GM21786 (cell line): ENCODE results near the gene SIGLEC8.
"Not testable (repeated sequence)": the region's sequence is repeated elsewhere in the genome, so short reads cannot be mapped to it uniquely, and the experiment has no call there.

Experiments used
- ATAC-seq: cut with Tn5 transposase; IDR thresholded peaks from one replicate; pipeline ENCODE4 v1.9.1; 2021; ENCODE audit not compliant: unreplicated experiment

Gene SIGLEC8

DNA sequence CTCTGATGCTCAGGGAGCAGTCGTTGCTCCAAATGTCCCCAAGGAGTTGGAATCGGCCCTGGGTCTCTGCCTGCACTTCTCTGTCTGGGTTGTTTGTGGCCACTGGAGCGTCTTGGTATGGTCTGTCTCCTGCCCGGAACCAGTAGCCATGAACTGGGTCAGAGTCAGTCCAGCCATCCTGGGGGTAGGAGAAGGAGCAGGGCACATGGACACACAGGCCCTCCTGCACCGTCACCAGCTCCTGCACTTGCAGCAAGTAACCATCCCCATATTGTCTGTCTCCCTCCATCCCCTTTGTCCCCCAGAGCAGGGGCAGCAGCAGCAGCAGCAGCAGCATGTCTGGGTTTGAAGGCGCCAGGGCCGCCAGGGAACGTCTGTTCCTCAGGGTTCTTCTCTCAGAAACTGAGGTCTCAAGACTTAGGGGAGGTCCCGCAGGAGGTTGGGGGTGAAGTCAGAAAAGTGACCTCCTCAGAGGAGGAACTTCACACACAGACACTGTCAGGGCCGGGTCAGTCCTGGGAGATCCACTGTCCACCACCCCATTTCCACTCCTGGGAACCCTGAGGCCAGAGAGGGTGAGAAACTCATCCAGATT lies at the start of gene SIGLEC8:
Gene SIGLEC8, minus strand, starts transcription at position 404 of the 595 bp plus-strand sequence. Its CDS starts 67 bp downstream, at position 337.
- no peak for ATAC-seq

DNA sequence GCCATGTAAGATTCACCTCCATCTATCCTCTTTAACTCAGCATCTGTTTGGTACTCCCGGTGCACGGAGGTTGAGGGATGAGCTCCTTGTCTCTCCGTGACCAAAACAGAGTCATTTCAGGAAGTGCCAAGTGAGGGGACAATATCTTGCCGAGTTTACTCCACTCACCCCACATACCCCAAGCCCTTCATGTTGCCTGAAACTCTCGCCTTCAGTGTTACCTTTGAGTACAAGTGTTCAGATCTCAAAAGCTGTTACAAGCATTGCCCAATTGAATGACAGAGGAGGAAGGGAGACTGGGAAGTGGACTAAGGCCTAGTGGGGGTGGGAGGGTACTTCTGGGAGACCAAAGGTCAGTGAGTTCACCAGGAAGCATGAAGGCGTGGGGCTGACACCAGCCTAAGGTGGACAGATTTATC lies 49.4 kb upstream of the SIGLEC8 start:
- ATAC-seq: no peak

DNA sequence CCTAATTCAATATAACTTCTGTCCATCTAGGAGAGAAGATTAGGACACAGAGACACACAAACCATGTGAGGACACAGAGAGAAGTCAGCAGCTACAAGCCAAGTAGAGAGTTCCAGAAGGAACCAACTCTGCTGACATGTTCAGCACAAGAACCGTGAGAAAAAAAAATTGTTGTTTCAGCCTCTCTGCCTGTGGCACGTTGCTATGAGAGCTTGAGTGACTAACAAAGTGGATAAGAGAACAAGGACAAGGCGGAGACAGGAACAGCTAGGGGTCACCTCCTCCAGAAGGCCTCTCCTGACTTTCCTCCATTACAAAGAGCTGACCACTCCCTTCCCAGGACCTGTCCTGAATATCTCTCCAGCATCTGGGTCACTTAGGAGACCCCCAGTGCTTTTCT lies 48.9 kb upstream of the SIGLEC8 start:
- no peak for ATAC-seq

DNA sequence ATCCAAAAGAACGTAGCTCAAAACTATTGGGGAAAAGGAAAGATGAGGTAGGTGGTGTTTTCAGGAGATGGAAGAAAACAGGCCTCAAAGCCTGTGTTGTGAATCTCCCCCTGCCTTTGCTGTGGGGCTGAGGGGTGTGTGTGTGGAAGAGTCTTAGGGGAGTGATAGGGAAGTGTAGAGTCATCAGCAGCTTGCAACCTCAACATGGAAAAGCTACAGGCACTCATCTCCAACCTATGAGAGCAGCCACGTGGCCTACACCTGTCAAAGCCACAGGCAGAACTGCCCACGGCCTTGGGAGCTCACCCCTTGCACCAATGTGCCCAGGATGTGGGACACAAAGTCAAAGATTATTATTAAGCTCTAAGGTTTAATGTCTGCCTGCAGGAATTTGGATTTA lies 47.6 kb upstream of the SIGLEC8 start:
- no peak for ATAC-seq

DNA sequence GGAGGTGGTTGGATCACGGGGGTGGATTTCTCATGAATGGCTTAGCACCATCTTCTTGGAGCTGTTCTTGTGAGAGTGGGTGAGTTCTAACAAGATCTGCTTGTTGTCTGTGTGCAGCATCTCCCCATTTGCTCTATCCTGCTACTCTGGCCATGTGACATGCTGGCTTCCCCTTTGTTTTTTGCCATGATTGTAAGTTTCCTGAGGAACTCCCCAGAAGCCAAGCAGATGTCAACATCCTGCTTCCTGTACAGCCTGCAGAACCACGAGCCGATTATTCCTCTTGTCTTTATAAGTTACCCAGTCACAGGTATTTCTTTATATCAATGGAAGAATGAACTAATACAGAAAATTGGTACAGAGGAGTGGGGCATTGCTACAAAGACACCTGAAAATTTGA lies 45.6 kb upstream of the SIGLEC8 start:
- no peak for ATAC-seq

DNA sequence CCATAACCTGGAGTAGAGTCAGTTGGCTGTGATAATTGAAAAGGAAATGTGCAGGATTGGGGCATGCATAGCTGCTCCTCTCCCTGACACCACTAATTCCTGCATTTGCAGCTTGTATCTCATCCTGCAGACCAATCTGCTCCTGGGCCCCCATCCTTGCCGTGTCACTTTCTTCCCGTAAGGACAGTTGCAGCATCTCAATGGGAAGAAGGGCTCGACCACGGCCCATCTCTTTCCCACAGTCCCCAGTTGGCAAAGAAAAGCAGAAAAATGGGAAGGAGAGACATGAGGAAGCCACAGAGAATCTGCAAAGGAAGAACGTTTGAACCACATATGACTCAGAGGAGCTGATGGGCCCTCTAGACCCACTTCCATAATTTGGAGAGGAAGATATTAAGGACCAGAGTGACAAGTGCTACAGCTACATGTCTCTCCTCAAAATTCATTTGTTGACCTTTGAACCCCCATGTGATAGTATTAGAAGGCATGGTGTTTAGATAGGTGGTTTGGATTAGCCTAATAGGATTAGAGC lies 45.1 kb upstream of the SIGLEC8 start:
- no peak for ATAC-seq

DNA sequence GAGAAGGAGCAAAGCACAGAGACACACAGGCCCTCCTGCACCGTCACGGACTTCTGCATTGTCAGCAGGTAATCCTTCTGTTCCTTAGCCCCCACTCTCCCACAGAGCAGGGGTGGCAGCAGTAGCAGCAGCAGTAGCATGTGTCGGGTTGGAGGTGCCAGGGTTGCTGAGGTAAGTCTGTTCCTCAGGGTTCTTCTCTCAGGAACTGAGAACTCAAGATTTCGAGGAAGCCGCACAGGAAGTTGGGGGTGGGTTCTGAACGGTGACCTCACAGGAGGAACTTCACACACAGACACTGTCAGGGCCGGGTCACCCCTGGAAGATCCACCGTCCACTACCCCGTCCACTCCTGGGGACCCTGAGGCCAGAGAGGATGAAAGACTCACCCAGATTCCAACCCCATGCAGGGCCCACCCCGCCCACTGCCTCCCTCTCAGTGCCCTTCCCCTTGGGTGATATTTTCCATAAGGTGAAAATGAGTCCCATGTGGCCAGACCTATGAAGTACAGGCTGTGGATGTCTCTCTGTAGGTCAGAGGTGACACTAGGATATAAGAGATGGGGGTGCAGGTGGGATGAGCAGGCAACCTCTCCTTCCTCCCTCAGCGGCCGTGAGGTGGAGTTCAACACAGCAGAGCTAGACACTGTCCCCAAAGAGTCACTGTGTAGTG lies 43.5 kb upstream of the SIGLEC8 start, which contains the start of gene SIGLEC12:
Gene SIGLEC12, minus strand, starts transcription at position 207 of the 670 bp plus-strand sequence. Its CDS starts 67 bp downstream, at position 140.
- no peak for ATAC-seq

DNA sequence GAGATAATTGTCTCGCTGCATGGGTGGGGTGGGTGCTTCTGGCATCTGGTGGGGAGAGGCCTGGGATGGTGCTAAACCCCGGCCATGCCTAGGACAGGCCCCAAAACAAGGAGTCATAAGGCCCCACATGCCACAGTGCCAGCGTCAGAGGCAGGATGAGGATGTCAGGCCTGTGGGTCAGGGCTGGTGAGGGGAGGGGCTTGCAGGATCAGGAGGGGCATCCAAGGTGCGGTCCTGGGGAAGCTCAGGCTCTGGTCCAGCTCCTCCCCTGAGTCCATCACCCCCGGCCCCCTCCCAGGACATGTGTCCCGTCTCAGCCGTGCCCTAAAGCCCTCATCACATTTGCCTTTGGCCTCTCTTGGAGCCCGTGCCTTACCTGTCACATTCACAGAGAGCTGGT lies 42.7 kb upstream of the SIGLEC8 start:
- ATAC-seq: not testable (repeated sequence)

DNA sequence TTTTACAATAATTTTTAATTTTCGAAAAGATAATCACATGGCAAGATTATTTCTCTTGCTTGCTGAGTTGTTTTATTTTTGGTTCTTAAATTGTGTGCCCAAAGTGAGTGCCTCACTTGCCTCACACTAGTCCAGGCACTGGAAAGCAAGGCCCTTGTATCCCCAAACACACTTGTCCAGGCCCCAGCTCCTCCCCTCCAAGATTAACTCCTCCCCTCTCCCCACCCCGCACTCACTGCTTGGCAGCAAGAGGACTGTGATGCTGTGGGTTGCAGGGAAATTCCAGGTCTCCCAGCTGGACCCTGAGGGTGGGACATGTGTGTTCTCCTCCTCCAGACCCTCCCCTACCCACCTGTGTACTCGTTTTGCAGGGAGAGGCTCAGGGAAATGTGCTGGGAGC lies 39.4 kb upstream of the SIGLEC8 start:
- ATAC-seq: no peak

DNA sequence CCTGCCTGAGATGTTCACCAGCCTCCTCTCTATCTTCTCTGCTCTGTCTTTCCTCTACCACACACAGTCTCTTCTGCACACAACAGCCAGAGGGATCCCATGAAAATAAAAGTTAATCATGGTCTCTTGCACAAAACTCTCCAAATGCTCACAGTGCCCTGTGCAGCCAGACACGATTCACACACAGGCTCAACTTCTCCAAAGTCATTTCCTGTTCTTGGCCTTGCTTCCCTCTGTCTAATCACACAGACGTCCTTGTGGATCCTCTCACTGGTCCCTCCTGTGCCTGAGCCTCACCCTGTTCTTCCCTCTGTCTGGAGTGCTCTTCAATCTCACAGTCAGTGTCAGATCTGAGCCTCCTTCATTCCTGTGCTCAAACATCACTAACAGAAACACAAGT lies 35.5 kb upstream of the SIGLEC8 start:
- ATAC-seq: no peak

DNA sequence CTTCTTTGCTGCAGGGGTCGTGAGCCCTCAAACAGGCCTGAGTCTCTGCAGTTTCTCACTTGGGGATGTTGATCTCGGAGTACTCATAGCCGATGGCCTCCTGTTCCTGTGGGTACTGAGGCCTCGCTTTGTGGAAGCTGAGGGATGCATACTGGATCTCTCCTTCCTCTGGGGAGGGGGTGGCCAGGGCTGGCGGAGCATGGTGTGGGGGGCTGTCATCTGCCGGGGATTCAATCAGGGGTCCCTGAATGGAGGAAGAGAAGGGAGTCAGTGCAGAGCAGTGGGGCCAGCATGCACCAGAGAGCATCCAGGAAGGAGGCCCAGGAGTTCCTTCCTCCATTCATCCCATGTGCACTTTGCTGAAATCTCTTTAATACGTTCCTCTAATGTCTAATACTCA lies 33.3 kb upstream of the SIGLEC8 start:
- ATAC-seq: no peak

DNA sequence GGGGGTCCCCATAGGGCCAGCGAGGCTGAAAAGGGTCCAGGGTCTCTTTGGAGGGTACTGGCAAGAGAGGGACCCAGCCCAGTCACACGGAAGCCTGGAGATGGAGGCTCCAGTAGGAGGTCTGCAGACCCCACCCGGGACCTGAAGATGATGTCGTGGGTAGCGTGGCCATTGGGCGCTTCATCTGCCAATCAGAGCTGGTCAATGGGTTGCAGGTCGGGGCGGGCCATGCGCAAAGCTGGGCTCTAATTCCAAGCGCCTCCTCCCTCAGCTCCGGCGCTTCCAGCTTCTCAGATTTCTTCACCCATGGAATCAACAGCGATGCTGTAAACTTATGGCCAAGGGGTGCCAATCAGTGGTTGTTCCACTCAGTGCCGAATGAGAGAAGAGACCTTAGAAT lies 32.4 kb upstream of the SIGLEC8 start:
- no peak for ATAC-seq

DNA sequence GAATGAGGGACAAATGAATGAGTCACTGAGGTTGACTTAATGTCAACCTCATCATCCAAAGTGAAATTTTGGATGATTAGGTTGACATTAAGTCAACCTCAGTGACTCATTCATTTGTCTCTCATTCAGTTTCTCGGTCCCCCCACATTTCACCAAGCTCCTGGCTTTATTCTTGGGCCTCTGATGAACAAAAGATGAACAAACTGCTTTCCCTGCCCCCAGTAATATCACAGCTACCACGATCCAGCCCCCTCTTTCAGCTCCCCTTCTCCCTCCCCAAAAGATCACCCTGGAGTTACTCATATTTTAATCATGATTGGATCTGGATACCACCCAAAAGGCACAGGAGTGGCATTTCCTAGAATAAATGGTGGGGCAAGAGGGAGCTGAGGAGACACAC lies 30.9 kb upstream of the SIGLEC8 start:
- ATAC-seq: no peak

DNA sequence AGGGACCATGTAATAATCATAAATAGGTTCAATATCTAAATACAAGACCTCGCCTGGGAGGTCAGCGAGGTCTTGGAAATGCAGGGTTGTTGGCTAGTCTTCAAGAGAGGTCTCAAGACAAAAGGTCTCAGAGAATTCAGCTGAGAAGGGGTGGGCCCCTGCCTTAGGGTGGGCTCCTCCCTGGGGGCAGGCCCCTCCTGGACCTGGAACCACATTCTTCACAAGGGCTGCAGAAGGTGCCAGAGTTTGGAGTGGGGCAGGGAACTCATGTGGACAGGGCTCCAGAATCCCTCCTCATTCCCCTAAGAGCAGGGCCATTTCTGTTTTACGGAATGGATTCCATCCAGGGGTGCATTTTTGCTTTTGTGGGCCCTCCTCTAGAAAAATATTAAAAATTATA lies 30.2 kb upstream of the SIGLEC8 start:
- ATAC-seq: no peak

DNA sequence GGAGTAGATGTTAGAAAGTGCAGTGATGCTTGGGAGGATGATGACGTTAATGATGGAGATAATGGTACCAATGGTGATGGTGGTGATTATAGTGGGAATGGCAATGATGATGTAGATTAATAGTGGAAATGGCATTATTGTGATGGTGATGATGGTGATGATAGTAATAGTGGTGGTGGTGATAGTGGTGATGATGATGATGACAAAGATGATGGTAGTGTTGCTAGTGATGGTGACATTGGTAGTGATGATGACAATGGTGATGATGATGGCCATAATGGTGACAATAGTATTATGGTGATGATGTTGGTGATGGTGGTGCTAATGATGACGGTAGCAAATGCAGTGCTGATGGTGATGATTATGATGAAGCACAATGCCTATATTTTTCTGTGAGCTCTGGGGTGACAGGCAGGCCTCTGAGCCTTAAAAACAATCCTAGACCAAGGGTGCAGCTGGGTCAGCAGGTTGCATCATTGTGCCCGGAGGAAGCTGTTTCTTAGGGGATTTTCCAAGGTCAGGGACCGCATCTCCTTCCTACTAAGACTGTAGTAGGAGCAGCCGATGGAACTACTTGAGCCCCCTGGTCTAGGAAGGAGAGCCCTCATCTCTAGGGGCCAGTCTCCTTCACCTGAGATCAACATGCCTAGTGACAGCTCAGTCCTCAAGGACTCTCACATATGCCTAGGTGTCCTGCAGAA lies 27.9 kb upstream of the SIGLEC8 start:
- no peak for ATAC-seq

DNA sequence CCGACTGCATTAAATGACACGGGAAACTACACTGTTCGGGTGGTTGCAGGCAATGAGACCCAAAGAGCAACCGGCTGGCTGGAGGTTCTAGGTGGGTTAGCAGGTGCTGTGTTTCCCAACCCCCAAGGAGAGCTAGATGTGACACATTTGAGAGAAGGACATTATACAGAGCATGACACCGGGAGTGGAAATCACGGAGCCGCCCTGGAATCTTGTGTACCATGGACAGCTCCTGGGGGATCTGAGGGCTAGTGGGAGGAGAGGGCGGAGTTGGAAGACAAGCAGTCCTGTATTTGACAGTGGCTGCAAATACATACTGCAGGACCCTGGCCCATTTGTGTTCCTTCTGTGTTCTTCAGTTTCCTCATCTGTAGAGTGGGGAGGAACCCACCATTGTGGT lies 22.3 kb upstream of the SIGLEC8 start:
- ATAC-seq: no peak

DNA sequence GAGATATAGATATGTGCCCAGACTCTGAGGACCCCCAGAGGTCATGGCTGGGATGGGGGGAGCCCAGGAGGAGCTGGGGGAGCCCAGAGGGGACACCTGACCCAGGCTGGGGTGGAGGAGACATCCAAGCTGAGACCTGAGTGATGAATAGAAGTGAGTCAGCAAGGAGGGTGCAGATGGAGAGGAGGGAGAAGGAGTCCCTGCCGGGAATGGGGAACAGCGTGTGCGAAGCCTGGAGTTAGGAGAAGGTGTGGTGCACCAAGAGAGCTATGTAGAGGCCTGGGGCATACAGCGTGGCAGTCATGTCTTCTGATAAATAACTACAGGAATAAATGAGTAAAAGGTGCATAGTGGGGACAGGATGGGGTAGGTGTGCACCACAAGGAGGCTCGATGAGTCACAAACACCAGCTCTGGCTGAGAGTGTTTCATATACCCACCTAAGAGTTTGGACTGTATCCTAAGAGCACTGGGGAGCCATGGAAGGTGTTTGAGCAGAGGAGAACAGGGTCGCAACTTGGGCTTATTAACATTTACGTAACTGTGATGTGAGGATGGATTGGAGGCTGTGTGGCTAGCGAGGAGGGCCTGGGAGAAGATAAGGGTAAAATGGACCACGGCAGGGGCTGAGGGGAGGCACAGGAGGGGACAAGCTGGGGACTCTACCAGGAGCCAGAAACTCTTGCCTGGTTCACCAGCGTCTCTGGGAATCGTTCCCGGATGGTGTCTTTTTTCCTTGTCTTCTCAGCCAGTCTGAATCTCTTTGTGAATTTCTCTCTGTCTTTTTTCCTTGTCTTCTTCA lies 21.5 kb upstream of the SIGLEC8 start:
- ATAC-seq: no peak

DNA sequence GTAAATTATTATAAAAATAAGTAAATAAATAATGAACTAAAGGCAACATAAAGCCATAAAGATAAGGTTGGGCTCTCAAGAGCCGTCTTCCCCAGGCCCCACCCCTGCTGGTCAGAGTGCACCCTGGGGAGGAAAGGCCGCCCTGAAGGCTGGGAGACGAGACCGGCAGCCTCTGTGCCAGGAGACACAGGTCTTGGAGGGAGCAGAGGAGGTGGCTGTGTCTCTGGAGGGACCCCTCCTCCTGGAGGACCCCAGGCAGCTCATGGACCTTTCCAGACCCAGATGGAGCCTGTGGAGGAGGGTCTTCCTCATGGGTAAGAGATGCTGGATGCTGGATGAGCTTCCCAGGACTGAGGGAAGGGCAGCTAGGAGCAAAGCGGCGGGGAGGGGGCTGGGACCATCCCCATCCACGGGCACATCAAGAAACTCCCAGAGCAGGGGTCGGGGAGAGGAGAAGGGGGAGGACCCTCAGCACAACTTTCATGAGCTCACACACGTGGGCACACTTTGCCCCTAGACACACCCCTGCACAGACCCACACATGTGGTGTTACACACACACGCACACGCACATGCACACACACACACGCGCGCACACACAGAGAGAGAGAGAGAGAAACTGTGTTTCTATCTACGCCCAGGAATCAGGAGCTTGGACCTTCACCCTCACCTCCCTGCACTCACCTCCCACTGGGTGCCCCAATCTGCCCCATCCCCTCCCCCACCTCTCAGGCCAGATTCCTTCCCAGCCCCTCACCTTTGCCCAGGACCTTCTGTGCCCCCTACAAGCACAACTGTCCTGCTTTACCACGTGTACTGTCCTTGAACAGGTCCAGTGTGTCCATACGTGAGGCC lies 20.4 kb upstream of the SIGLEC8 start, which contains the start of gene CEACAM18:
Gene CEACAM18, plus strand, starts transcription at position 159 of the 854 bp plus-strand sequence.
- no peak for ATAC-seq

DNA sequence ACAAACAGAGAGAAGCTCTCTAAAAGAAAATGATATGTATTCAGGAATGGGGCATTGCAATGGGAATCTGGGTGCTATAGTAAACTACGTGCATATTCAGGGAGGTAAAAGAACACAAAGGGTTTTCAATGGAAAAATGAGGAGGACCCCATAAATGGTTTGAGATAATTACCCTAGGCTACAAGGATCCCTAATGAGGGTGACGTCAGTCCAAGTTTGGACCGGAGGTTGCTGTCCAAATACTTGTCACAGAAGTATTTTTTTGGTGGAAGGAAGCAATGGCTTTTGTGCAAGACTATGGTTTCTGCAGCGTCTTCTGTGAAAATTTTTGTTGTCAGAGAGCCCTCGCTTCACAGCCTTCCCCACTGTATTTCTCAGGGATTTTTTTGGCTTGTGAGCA lies 19.1 kb upstream of the SIGLEC8 start:
- no peak for ATAC-seq

DNA sequence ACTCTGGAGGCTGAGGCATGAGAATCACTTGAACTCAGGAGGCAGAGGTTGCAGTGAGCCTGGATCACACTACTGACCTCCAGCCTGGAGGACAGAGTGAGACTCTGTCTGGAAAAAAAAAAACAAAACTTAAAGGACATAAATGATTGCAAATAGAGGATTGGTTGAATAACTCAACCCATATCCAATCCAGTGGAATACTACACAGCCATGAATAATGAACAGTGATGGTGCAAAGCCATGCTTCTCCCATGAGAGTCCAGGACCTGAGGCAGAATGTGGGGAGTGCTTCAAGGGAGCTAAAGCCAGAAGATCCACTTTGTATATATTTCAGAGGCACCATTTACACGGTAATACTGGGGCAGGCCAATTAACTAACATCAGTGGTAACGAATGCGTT lies 17.9 kb upstream of the SIGLEC8 start:
- ATAC-seq: no peak
